HG03558 (cell line): Measurements from ENCODE around the gene PCGF5.

ENCODE experiments used
- ATAC-seq: cut with Tn5 transposase; IDR thresholded peaks from one replicate; pipeline ENCODE4 v1.9.1; 2021; ENCODE audit warnings: moderate number of reproducible peaks; ENCODE audit not compliant: unreplicated experiment; ENCODE audit errors: extremely low read depth

PCGF5 gene

GRCh38 chr10:91208642-91209041 lies 11.8 kb upstream of the PCGF5 start:
- no peak for ATAC-seq

- ATAC-seq: no peak
These were observed 10.4 kb upstream of the PCGF5 start for GRCh38 chr10:91210014-91210413.

- ATAC-seq: peak; percentile 58
These were observed 10.0 kb upstream of the PCGF5 start for GRCh38 chr10:91210435-91210834.

GRCh38 chr10:91211675-91212074 lies 8.8 kb upstream of the PCGF5 start:
- ATAC-seq: no peak

- ATAC-seq: no peak
These were observed 5.6 kb upstream of the PCGF5 start for GRCh38 chr10:91214911-91215310.

GRCh38 chr10:91215384-91215783 lies 5.1 kb upstream of the PCGF5 start:
- no peak for ATAC-seq

- no peak for ATAC-seq
These were observed 881 bp upstream of the PCGF5 start for GRCh38 chr10:91219371-91220193.

- no peak for ATAC-seq
These were observed 652 bp downstream of the PCGF5 start for GRCh38 chr10:91220954-91221675.

GRCh38 chr10:91226093-91226492 lies 5.6 kb downstream of the PCGF5 start:
- no peak for ATAC-seq

- ATAC-seq: no peak
These were observed 7.1 kb downstream of the PCGF5 start for GRCh38 chr10:91227576-91227975.

- ATAC-seq: no peak
These were observed 9.2 kb downstream of the PCGF5 start for GRCh38 chr10:91229683-91230082.

- no peak for ATAC-seq
These were observed 17.7 kb downstream of the PCGF5 start for GRCh38 chr10:91238191-91238590.

GRCh38 chr10:91239789-91240188 lies 19.3 kb downstream of the PCGF5 start:
- ATAC-seq: no peak

- ATAC-seq: no peak
These were observed 22.5 kb downstream of the PCGF5 start for GRCh38 chr10:91242940-91243339.

GRCh38 chr10:91247360-91248111 lies 27.1 kb downstream of the PCGF5 start:
- ATAC-seq: no peak

- no peak for ATAC-seq
These were observed 29.2 kb downstream of the PCGF5 start for GRCh38 chr10:91249700-91250099.

GRCh38 chr10:91250341-91250740 lies 29.9 kb downstream of the PCGF5 start:
- no peak for ATAC-seq

GRCh38 chr10:91251430-91252056 lies 31.1 kb downstream of the PCGF5 start:
- ATAC-seq: no peak

- ATAC-seq: no peak
These were observed 32.8 kb downstream of the PCGF5 start for GRCh38 chr10:91253300-91253699.

GRCh38 chr10:91257310-91257709 lies 36.8 kb downstream of the PCGF5 start:
- no peak for ATAC-seq
